HUDEP-2 (cell line): Measurements from ENCODE around the gene SH3GL3.

Source experiments
- DNase-seq, 76 experiments: peaks; one replicate each; lab custom pipeline; 2025; ENCODE audit not compliant: unreplicated experiment in 76 of 76; lab: John Stamatoyannopoulos, UW

Gene SH3GL3

GRCh38 chr15:83657549-83657948, 210.4 kb downstream of the SH3GL3 start:
- DNase-seq = peak in 3 of 76 experiments; percentile 1 to 14 (median 8)

GRCh38 chr15:83658430-83659416, 211.6 kb downstream of the SH3GL3 start:
- DNase-seq = no peak

- DNase-seq = no peak
Measured at GRCh38 chr15:83659417-83659812, 212.3 kb downstream of the SH3GL3 start.

- no peak for DNase-seq
Measured at GRCh38 chr15:83665480-83665879, 218.3 kb downstream of the SH3GL3 start.
